GM10266 (cell line): ENCODE data around the gene HM13.
"Not testable (repeated sequence)": the region's sequence is repeated elsewhere in the genome, so short reads cannot be mapped to it uniquely, and the experiment has no call there.

Experiments used
- DNase-seq: peaks from one replicate; pipeline ENCODE4 v3.0.0; 2012; ENCODE audit errors: extremely low spot score
- TF ChIP-seq, protein P1 (sequence below): IDR thresholded peaks from 2 replicates; pipeline ENCODE4 v1.5.1; 2012; ENCODE audit warnings: mild to moderate bottlenecking, low read depth; ENCODE audit not compliant: control insufficient read depth, insufficient read depth; ENCODE audit errors: missing control alignments

The HM13 gene

DNA sequence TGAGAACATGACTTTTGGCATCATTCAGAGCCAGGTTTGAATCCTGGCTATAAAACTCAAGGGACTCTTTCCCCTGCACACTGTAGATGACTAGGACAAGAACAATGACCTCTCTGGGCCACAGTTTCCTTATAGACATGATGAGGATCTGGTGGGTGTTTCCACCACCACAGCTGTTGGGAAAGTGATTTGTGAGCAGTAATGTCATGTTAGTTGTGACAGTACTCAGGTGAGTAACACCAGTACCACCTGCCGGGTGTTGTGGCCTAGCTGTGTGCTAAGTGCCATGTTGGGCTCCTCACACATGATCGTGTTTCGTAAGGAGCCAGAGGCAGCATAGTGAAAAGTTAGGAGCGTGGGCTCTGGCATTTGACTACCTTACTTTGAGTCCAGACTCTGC, 24.1 kb downstream of the HM13 start:
- no peak for DNase-seq
- TF ChIP-seq, protein P1, sequence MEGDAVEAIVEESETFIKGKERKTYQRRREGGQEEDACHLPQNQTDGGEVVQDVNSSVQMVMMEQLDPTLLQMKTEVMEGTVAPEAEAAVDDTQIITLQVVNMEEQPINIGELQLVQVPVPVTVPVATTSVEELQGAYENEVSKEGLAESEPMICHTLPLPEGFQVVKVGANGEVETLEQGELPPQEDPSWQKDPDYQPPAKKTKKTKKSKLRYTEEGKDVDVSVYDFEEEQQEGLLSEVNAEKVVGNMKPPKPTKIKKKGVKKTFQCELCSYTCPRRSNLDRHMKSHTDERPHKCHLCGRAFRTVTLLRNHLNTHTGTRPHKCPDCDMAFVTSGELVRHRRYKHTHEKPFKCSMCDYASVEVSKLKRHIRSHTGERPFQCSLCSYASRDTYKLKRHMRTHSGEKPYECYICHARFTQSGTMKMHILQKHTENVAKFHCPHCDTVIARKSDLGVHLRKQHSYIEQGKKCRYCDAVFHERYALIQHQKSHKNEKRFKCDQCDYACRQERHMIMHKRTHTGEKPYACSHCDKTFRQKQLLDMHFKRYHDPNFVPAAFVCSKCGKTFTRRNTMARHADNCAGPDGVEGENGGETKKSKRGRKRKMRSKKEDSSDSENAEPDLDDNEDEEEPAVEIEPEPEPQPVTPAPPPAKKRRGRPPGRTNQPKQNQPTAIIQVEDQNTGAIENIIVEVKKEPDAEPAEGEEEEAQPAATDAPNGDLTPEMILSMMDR = no peak

DNA sequence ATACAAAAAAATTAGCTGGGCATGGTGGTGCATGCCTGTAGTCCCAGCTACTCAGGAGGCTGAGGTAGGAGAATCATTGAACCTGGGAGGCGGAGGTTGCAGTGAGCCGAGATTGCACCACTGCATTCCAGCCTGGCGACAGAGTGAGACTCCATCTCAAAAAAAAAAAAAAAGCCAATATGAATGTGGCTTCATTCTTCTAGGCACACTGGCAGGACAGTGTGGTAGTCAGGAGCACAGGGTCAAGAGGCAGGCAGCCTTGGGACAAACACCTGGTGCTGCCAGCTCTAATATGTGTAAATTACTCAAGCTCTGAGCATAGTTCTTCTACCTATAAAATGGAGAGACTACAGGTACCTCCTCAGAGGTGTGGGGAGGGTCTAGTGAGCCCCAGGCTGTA, 25.4 kb downstream of the HM13 start:
- DNase-seq = not testable (repeated sequence)

DNA sequence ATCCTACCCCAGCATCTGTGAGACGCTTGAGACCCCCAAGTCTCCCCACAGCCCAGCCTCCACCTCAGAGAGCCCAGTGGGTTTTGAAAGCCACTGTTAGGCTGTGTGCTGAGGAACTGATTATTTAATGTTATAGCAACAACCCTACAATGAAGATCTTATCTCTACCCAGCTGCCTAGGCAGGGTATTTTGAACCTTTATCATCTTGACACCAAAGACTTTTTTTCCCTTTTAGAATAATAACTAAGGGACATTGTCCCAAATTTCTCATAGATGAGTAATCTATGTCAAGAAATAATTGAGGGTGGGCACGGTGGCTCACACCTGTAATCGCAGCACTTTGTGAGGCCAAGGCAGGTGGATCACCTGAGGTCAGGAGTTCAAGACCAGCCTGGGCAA, 26.2 kb downstream of the HM13 start:
- no peak for DNase-seq
- TF ChIP-seq, protein P1 = no peak

DNA sequence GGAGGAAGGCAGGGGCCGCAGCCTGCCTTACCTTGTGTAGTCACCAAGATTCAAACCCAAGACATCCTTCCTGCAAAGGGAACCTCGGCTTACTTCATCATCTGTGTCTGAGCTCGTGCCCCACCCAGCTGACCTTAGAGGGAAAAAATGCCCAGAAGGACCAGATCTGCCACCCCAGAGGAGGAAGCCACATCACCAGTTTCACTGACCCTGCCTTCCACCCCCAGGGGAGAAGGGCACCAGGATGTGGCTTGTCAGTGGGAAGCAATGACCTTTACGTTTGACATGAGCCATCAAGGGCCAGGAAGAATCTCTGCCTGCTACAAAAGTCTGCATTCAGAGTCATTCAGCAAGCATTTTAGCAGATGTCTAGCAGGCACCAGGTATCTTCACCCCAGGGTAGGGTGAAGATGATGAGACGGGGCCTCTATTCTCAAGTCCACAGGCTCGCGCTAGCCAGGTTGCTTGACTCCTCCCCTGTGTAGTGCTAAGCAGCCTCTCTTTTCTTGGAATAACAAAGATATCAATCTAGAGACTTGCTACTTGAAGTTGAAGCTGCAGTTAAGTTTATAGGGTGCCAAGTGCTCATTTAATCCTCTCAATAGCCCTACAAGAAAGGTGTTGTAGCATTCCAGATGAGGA, 28.1 kb downstream of the HM13 start:
- no peak for DNase-seq
- TF ChIP-seq, protein P1 = no peak

DNA sequence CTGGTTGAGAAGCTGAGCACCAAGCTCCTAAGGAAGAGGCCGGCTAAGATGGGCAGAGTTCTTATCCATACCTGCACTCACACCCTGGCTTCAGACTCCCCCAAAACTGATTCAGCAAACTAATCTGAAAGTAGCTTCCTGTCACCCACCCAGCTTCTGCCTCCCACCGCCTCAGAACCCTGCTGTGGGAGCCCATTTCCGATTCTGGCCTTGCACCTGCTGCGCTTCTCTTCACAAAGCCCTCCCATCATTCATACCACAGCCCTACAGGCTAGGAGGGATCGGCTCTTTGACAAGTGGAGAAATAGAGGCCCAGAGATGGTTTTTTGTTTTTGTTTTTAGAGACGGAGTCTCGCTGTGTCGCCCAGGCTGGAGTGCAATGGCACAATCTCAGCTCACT, 28.7 kb downstream of the HM13 start:
- TF ChIP-seq, protein P1 = no peak
- DNase-seq = no peak

DNA sequence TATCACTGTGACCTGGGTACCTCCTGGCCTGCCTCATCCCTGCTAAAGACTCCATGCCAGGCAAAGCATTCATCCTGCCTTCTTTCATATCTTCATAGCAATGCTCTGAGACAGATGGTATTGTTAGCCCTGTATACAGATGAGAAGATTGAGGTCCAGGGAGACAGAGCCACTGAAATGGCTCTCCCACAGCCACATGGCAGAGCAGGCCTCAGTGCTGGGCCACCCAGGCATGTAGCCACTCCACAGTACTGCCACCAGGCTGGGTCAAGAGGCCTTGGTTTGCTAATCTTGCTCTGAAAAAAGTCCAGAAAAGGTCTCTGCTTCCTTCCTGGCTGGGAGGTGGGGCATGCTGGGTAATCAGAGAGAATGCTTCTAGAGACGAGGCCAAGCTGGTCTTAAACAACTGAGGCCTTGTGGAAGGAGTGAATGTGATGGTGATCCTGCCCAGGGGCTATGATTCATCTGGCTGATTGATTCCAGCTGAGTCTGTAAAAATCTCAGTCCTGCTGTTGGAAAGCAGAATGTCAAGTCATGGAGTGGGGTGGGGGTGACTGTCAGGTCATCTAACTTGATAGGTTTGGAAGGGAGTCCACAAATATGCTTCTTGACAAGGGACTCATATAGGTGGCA, 29.8 kb downstream of the HM13 start:
- no peak for DNase-seq
- TF ChIP-seq, protein P1 = no peak

DNA sequence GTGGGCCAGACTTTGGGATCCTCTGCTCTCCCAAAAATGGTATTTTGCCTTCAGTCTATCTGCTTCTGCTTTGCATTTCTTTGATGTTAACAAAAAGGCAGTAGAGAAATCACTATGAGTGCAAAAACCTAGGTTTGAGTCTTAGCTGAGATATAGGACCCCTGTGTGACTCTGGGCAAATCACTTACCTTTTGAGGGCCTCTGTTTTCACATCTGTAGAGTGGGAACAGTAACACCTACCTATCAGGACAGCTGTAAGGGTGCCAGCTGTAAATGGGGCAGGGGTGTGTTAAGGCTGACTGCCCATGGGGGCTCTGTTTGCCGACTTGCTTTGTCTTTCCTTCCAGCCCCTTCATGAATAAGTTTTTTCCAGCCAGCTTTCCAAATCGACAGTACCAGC, 30.4 kb downstream of the HM13 start:
- TF ChIP-seq, protein P1 = no peak

DNA sequence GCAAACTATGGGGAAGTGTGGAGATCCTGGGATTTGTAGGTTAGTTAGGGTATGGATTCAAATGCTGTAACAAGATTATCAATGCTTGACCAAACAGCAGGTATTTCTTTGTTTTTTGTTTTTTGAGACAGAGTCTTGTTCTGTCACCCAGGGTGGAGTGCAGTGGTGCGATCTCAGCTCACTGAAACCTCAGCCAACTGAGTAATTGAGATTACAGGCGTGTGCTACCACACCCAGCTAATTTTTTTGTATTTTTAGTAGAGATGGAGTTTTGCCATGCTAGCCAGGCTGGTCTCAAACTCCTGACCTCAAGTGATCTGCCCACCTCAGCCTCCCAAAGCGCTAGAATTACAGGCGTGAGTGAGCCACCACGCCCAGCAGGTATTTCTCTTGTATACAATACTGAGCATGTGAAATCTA, 31.4 kb downstream of the HM13 start:
- not testable (repeated sequence) for DNase-seq

More for the DNA sequence above, 30.4 kb downstream of the HM13 start:
- no peak for DNase-seq
